GM21825 (cell line): Measurements from ENCODE around the gene PABPC4L.
"Not testable (repeated sequence)": the region's sequence is repeated elsewhere in the genome, so short reads cannot be mapped to it uniquely, and the experiment has no call there.

Experiments
- ATAC-seq: cut with Tn5 transposase; IDR thresholded peaks from one replicate; pipeline ENCODE4 v1.9.1; 2021; ENCODE audit warnings: mild to moderate bottlenecking, moderate library complexity; ENCODE audit not compliant: unreplicated experiment

The PABPC4L gene

DNA sequence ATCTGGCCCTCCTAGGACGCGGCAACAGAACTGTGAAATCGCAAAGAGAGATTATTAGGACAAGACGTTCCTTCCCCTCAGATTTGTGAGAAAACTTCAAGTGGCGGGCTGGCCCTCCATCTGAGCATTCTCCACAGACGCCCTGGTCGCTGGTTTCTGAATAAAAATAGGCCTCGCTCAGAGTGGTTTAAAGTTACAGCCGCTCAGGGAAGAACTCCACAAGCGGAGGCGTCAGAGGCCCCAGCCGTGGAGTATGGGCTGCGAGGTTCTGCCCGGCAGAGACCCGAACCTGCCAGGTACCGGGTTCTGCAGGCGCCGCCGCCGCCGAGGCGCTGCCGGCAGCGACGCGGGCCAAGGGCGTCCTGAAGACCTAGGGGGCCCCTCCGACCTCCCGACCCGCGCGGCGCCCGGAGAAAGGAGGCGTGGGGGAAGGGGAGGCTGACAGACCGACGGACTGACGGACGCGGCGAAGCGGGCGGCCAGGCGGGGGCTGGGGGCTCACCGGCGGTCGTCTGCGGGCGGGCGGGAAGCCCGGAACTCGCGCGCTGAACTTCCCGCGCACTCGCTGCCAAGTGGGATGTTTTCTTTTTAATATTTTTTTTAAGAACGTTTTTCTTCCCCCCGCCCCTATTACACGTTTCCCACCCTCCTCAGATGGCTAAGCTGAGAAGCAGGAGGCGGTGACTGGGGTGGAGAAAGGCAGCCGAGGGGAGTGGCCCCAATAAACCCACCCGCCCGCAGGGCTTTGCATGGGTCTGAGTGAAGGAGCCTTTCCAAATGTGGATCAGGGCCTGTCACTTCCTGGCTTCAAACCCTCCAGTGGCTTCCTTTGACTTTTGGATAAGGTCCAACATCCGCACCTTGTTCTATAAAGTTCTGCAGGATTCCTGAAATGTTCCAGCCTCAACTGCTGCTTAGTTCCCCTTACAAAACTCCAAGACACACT is at the start of gene PABPC4L:
PABPC4L (minus strand) TSS at position 574 of the 946 bp plus-strand sequence. CDS start 770 bp downstream, outside the sequence.
- no peak for ATAC-seq

- no peak for ATAC-seq
Measured at GRCh38 chr4:134251322-134251721, 49.7 kb upstream of the PABPC4L start.

- ATAC-seq: no peak
Measured at GRCh38 chr4:134243742-134244713, 42.4 kb upstream of the PABPC4L start.

- ATAC-seq: no peak
Measured at GRCh38 chr4:134219043-134219442, 17.5 kb upstream of the PABPC4L start.

- no peak for ATAC-seq
Measured at GRCh38 chr4:134216411-134216810, 14.8 kb upstream of the PABPC4L start.

GRCh38 chr4:134215620-134216344 is 14.2 kb upstream of the PABPC4L start:
- no peak for ATAC-seq

DNA sequence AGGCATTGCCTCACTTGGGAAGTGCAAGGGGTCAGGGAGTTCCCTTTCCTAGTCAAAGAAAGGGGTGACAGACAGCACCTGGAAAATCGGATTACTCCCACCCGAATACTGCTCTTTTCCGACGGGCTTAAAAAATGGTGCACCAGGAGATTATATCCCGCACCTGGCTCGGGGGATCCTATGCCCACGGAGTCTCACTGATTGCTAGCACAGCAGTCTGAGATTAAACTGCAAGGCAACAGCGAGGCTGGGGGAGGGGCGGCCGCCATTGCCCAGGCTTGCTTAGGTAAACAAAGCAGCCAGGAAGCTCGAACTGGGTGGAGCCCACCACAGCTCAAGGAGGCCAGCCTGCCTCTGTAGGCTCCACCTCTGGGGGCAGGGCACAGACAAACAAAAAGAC is 6.4 kb upstream of the PABPC4L start:
- not testable (repeated sequence) for ATAC-seq

DNA sequence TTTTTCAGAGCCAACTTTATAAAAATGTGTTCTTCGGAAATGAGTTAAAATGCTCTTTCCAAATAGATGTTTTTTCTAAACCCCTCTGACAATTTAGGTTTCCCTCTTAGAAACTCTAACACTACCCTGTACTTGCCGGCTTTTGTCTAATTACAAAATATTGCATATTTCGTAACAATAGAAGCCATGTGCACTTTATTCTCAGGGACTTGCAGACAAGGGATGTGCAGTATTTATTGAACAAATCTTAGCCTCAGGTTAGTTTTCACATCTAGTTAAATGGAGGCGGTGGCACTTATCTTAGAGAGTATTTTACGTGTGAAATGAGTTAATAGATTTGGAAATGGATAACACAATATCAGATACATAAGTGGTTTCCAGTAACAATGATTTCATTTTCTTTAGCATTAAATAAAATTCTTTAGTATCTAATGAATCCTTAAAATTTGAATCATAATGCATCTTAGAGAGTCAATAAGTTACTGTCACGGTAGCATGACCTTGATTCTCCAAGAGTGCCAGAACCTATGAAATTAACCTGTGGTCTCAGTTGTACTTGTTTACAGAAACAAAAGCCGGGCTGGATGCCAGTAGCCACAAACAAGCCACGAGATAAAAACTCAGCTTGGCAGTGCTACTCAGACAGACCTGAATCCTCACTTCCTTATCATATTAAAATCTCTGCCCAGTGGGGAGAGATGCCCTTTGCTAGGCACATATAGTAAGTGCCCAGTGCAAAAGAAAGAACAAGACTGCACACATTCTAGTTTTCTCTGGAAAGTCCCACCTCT is 772 bp upstream of the PABPC4L start:
- no peak for ATAC-seq

DNA sequence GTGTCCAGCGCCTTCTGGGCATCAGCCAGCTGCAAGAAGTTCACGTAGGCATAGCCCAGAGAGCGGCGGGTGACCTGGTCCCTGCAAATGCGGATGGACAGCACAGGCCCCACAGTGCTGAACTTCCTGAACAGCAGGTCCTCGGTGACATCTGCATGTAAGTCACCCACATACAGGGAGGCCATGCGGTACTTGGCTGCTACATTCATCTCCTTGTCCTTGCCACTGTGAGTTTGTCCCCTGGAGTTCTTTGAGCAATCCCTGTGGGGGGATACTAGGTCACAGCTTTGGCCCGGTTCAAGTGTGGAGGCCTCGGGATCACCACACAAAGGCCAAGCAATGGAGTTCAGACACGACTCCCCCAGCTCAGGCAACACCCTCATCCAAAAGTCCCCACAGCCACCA is 776 bp downstream of the PABPC4L start:
- no peak for ATAC-seq

DNA sequence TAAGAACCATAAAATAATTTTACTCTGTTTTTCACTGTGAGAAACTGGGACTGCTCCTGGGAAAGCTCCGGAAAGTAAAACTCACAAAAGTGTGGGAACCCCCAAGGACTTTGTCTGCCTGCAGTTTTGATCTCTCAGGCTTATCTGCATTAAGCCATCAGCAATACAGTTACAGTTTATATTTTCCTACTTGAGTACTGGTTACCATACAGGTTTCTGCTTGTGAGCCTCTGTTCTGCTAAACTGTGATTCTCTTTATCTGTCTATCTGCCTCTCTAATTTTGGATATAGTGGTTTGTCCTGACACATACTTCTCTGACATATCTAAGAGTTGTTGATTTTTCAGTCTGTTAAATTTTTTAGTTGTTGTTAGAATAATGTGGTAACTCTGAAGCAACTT is 11.6 kb downstream of the PABPC4L start:
- ATAC-seq: no peak

GRCh38 chr4:134189480-134189879 is 12.1 kb downstream of the PABPC4L start:
- no peak for ATAC-seq

DNA sequence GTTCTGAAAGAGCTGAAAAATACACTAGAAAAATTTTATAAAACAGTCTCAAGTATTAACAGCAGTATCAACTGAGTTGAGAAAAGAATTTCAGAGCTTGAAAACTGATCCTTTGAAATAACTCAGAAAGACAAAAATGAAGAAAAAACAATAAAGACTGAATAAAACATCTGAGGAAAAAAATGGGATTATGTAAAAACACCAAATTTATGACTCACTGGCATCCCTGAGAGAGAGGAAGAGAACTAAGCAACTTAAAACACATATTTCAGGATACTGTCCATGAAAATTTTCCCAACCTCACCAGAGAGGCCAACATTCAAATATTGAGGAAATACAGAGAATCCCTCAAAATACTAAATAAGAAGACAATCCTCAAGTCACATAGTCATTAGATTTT is 22.9 kb downstream of the PABPC4L start:
- no peak for ATAC-seq

DNA sequence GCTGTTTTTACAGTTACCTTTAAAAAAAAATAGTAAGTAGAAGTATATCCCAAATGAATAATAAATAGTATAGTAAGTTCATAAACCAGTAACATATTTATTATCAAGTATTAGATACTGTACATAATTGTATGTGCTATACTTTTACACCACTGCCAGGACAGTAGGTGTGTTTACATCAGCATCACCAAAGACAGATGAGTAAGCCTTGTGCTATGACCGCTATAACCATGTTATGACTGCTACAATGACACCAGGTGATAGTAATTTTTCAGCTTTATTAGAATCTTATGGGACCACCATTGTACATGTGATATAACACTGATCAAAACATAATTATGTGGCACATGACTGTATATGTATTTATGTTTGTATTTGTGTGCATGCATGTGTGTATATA is 27.3 kb downstream of the PABPC4L start:
- ATAC-seq: no peak

- no peak for ATAC-seq
Measured at GRCh38 chr4:134160211-134160610, 41.4 kb downstream of the PABPC4L start.

DNA sequence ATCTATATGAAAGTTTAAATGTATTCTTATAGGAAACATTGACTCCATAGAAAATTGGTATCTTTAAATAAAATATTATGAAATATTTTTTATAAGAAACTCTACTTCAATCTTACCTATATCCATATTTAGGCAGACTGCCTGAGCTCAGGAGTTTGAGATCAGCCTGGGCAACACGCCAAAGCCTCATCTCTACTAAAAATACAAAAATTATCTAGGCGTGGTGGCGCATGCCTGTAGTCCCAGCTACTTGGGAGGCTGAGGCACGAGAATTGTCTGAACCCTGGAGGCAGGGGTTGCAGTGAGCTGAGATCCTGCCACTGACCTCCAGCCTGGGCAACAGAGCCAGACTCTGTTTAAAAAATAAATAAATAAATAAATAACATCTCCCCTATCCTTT is 47.5 kb downstream of the PABPC4L start:
- ATAC-seq: no peak

DNA sequence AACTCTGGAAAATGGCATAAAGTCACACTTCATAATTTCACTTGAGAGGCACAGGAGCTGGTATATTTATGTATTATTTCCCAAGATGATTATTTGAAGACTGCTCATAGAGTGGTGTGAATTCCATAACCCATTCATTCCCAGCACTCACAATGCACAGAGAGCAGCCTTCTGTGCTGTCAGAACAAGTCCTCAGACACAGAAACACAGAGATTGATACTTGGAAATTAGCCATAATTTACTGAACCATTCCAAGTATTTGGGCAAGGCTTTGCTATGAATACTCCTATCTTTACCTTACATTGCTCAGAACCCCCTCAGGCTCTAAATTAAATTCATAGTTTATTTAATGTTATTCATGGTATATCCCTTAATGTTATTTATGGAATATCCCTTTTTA is 53.6 kb downstream of the PABPC4L start:
- no peak for ATAC-seq
